A549 (cell line): ENCODE measurements around the gene PIGL. TPM values are rescaled to one million over a fixed set of nuclear protein-coding genes. Genes with fewer than 3 reads are reported as not detected.

Experiments
- ATAC-seq, 2 experiments: fragments of 200-7000 bp in 1 of 2; fragments of >200 bp in 1 of 2; cut with Nextera tagmentation in 1 of 2; cut with Tn5 transposase in 1 of 2; 3 replicates each; pipeline versions ENCODE4 v1.8.0 to v1.9.1; 2018 to 2020; ENCODE audit warnings: mild to moderate bottlenecking in 1 of 2, moderate library complexity in 1 of 2
- CTCF ChIA-PET: fragments of 300-600 bp; sonication (Branson Sonifier 250); formaldehyde crosslinking; extraction: SDS; loops from one replicate; lab custom pipeline; 2021; ENCODE audit warnings: antibody characterized with exemption, inconsistent platforms; lab: Yijun Ruan, JAX
- POLR2A ChIA-PET: fragments of 350-600 bp; formaldehyde crosslinking; extraction: SDS; loops from one replicate; lab custom pipeline; 2021; ENCODE audit warnings: antibody characterized with exemption, inconsistent platforms; lab: Yijun Ruan, JAX
- DNase-seq, 2 experiments: peaks; one replicate each; pipeline versions ENCODE4 v3.0.0 to v3.0.0-alpha.2; 2011 to 2016; ENCODE audit warnings: low read depth in 1 of 2, low spot score in 1 of 2
- FAIRE-seq: peaks from 2 replicates; lab custom pipeline; 2011; peaks lifted over from hg19 to GRCh38; lab: Jason Lieb, UNC
- H3K27ac ChIP-seq, 2 experiments: fragments of >200 bp; sonication (Bioruptor Twin); formaldehyde crosslinking; 3 replicates each; pipeline ENCODE4 v1.5.1; 2016 to 2017
- H3K4me1 ChIP-seq: fragments of >200 bp; sonication (Bioruptor Twin); formaldehyde crosslinking; 3 replicates; pipeline ENCODE4 v1.6.1; 2016
- H3K4me2 ChIP-seq: fragments of >200 bp; sonication (Bioruptor Twin); formaldehyde crosslinking; 3 replicates; pipeline ENCODE4 v1.6.1; 2016
- H3K4me3 ChIP-seq: fragments of >200 bp; sonication (Bioruptor Twin); formaldehyde crosslinking; 3 replicates; pipeline ENCODE4 v1.5.1; 2016
- H3K9me3 ChIP-seq: fragments of >200 bp; sonication (Bioruptor Twin); formaldehyde crosslinking; 3 replicates; pipeline ENCODE4 v1.6.1; 2016
- CEBPB ChIP-seq, 2 experiments: fragments of >200 bp in 1 of 2; sonication (Bioruptor Twin) in 1 of 2; formaldehyde crosslinking in 1 of 2; IDR thresholded peaks; 2 replicates each; pipeline ENCODE4 v1.6.1; 2012 to 2016
- CHD2 ChIP-seq: fragments of 150-350 bp; IDR thresholded peaks from 2 replicates; pipeline ENCODE4 v1.6.1; 2014; ENCODE audit warnings: low read length; ENCODE audit not compliant: partially characterized antibody
- EHF ChIP-seq: fragments of 250-450 bp; sonication (Bioruptor Pico); IDR thresholded peaks from 2 replicates; pipeline ENCODE4 v1.5.0; 2020; ENCODE audit warnings: mild to moderate bottlenecking
- FOSL2 ChIP-seq, 2 experiments: fragments of 450-650 bp in 1 of 2; fragments of >200 bp in 1 of 2; sonication (Bioruptor Twin) in 1 of 2; formaldehyde crosslinking; IDR thresholded peaks; 2 replicates each; pipeline versions ENCODE4 v1.5.0 to v1.6.1; 2016 to 2020; ENCODE audit warnings: mild to moderate bottlenecking in 1 of 2, moderate library complexity in 1 of 2
- JUN ChIP-seq, 2 experiments: fragments of >200 bp; sonication (Bioruptor Twin); formaldehyde crosslinking; IDR thresholded peaks; 2 replicates in 1 of 2; 3 replicates in 1 of 2; pipeline ENCODE4 v1.6.1; 2016 to 2017
- KDM1A ChIP-seq: fragments of 200-600 bp; sonication (generic); IDR thresholded peaks from 2 replicates; pipeline ENCODE4 v1.6.1; 2016; ENCODE audit warnings: low read depth, mild to moderate bottlenecking
- MYC ChIP-seq: IDR thresholded peaks from 2 replicates; pipeline ENCODE4 v1.6.1; 2012; ENCODE audit warnings: mild to moderate bottlenecking, inconsistent platforms, low read length, improper control_type of control experiment, borderline replicate concordance
- NR3C1 ChIP-seq: fragments of >200 bp; sonication (Bioruptor Twin); formaldehyde crosslinking; IDR thresholded peaks from 3 replicates; pipeline ENCODE4 v1.6.1; 2017
- RAD21 ChIP-seq, 2 experiments: fragments of >200 bp in 1 of 2; sonication (Bioruptor Twin) in 1 of 2; formaldehyde crosslinking in 1 of 2; IDR thresholded peaks in 1 of 2; conservative IDR thresholded peaks in 1 of 2; 2 replicates in 1 of 2; 3 replicates in 1 of 2; pipeline ENCODE4 v1.6.1; 2012 to 2018; ENCODE audit warnings: inconsistent platforms in 1 of 2
- REST ChIP-seq: fragments of 200-600 bp; sonication (generic); IDR thresholded peaks from 2 replicates; pipeline ENCODE4 v1.6.1; 2016; ENCODE audit warnings: antibody characterized with exemption, mild to moderate bottlenecking, moderate library complexity
- SREBF2 ChIP-seq: fragments of 450-650 bp; IDR thresholded peaks from 2 replicates; pipeline ENCODE4 v1.6.1; 2014; ENCODE audit warnings: mild to moderate bottlenecking, moderate library complexity
- ZC3H11A ChIP-seq: fragments of 450-650 bp; IDR thresholded peaks from 2 replicates; pipeline ENCODE4 v1.6.1; 2014; ENCODE audit warnings: antibody characterized with exemption, mild to moderate bottlenecking
- WGBS: methylation state at CpG from one replicate; pipeline ENCODE4 v1.1.6; 2017; ENCODE audit errors: missing lambda C conversion rate; 5-methylcytosine and 5-hydroxymethylcytosine counted together
- polyA plus RNA-seq, 4 experiments: library from polyadenylated mRNA; depleted of rRNA in 3 of 4; stranded (reverse); fragments of >200 nt; fragmentation: RNase III in 1 of 4; extraction: RNeasy Plus Mini Kit Qiagen cat#74134 plus additional on column Dnase treatment in 1 of 4; gene quantifications; 2 replicates in 3 of 4; 3 replicates in 1 of 4; pipeline ENCODE4 v1.2.3, GENCODE V29; 2011 to 2017
- TF ChIP-seq, protein P1 (sequence below): IDR thresholded peaks from 2 replicates; pipeline ENCODE4 v1.6.1; 2012; ENCODE audit warnings: low read depth, borderline replicate concordance

Gene PIGL
- polyA plus RNA-seq, 2 of the 4 experiments (the other 2 are of a cell fraction), result 27.5 to 35.1 TPM

- peak overlapping the region; percentile 96 to 97 for H3K27ac ChIP-seq
- TF ChIP-seq EHF (CRISPR knock-in tag) (no peak), MYC (0 out of 2 replicates have a peak, but pooled peaks have one; percentile 33)
- DNase-seq (peak in 1 of 2 experiments; percentile 60), FAIRE-seq (no peak), ATAC-seq (no peak)
- 11% methylated on average over 6 of the region's 6 CpGs for WGBS
- no peaks in the 10 kb centered on the region for H3K9me3 ChIP-seq
- H3K4me2 ChIP-seq, result peak overlapping the region; percentile 74
- no peak overlapping the region for H3K4me3 ChIP-seq
- CTCF ChIA-PET, result interaction anchor here (1.2 to 10.0 kb wide), 9 partner anchors 10 to 76 kb away, joined by 5 to 69 read pairs (median 13); partner anchors contain the start of genes CENPV, NCOR1 and PIGL
- POLR2A ChIA-PET, result interaction anchor here (1.4 to 4.9 kb wide), 7 partner anchors 17 to 158 kb away, joined by 3 to 57 read pairs (median 27); partner anchors contain the start of genes CENPV, NCOR1, PIGL and UBB
- H3K4me1 ChIP-seq, result peaks cover 63% of the 10 kb centered on the region
Measured at GRCh38 chr17:16287563-16288027, 70.6 kb downstream of the PIGL start.

- DNase-seq (peak in 1 of 2 experiments; percentile 57), FAIRE-seq (no peak), ATAC-seq (no peak)
- TF ChIP-seq FOSL2 (IDR thresholded peaks at IDR 0.05) (no peak), FOSL2 (CRISPR knock-in tag; IDR thresholded peaks at IDR 0.05) (no peak), CHD2 (no peak), NR3C1 (no peak), ZC3H11A (no peak), SREBF2 (no peak), JUN (IDR thresholded peaks at IDR 0.05) (peak in 1 of 2 experiments; percentile 34; a peak in 1 of 5 replicates), CEBPB (IDR thresholded peaks at IDR 0.05) (peak; percentile 49 to 59)
- WGBS, result 71% methylated on average over 5 of the region's 5 CpGs
- Histone ChIP-seq H3K4me1 (peaks cover 51% of the 10 kb centered on the region), H3K4me2 (peak overlapping the region; percentile 35), H3K27ac (peak overlapping the region; percentile 96 to 97), H3K4me3 (no peak overlapping the region), H3K9me3 (no peaks in the 10 kb centered on the region)
- ChIA-PET POLR2A (interaction anchor here (0.8 to 4.9 kb wide), 5 partner anchors 61 to 92 kb away, joined by 3 to 57 read pairs (median 6); partner anchors contain the start of genes CENPV, NCOR1 and UBB), CTCF (interaction anchor here (1.0 to 10.0 kb wide), 9 partner anchors 8 to 75 kb away, joined by 3 to 104 read pairs (median 7); partner anchors contain the start of genes CENPV, NCOR1 and PIGL)
Measured at GRCh38 chr17:16288860-16289571, 72.0 kb downstream of the PIGL start.

- no peaks in the 10 kb centered on the region for H3K9me3 ChIP-seq
- FAIRE-seq (no peak), ATAC-seq (0 out of 6 replicates have a peak, but pooled peaks of 1 of the 2 experiments have one; percentile 6), DNase-seq (no peak)
- CTCF ChIA-PET, result interaction anchor here (1.2 to 8.9 kb wide), 6 partner anchors 8 to 227 kb away, joined by 3 to 104 read pairs (median 8); no protein-coding TSS in a partner anchor
- H3K4me2 ChIP-seq, result no peak overlapping the region
- no peak overlapping the region for H3K4me3 ChIP-seq
- peaks cover 40% of the 10 kb centered on the region for H3K4me1 ChIP-seq
- TF ChIP-seq, protein P1, sequence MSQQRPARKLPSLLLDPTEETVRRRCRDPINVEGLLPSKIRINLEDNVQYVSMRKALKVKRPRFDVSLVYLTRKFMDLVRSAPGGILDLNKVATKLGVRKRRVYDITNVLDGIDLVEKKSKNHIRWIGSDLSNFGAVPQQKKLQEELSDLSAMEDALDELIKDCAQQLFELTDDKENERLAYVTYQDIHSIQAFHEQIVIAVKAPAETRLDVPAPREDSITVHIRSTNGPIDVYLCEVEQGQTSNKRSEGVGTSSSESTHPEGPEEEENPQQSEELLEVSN, result no peak
- TF ChIP-seq REST (no peak), RAD21 (conservative IDR thresholded peaks at IDR 0.05 in 1 of 2, IDR thresholded peaks at IDR 0.05 in 1 of 2) (no peak), KDM1A (no peak)
- POLR2A ChIA-PET, result interaction anchor here (1.1 kb wide), 1 partner anchor 87 kb away, joined by 3 read pairs; the partner anchor contains the start of gene UBB
- WGBS, result 89% methylated on average over 3 of the region's 3 CpGs
- H3K27ac ChIP-seq, result peak overlapping the region in 1 of 2 experiments; percentile 42; a peak in 3 of 6 replicates
Measured at GRCh38 chr17:16293931-16294330, 76.9 kb downstream of the PIGL start.
